ENCODE results near the gene GNGT2.

GRCh38 chr17:49224198-49224996, 14.0 kb upstream of the GNGT2 start:
- TF ChIP-seq, protein P1, sequence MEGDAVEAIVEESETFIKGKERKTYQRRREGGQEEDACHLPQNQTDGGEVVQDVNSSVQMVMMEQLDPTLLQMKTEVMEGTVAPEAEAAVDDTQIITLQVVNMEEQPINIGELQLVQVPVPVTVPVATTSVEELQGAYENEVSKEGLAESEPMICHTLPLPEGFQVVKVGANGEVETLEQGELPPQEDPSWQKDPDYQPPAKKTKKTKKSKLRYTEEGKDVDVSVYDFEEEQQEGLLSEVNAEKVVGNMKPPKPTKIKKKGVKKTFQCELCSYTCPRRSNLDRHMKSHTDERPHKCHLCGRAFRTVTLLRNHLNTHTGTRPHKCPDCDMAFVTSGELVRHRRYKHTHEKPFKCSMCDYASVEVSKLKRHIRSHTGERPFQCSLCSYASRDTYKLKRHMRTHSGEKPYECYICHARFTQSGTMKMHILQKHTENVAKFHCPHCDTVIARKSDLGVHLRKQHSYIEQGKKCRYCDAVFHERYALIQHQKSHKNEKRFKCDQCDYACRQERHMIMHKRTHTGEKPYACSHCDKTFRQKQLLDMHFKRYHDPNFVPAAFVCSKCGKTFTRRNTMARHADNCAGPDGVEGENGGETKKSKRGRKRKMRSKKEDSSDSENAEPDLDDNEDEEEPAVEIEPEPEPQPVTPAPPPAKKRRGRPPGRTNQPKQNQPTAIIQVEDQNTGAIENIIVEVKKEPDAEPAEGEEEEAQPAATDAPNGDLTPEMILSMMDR (IDR thresholded peaks at IDR 0.05) = no peak
- no peak for TF ChIP-seq POLR2A (IDR thresholded peaks at IDR 0.05)

Data from adrenal gland (tissue), 5 donors.